Raji (cell line): ENCODE results near the gene ARSB.

Experiments used
- POLR2A ChIP-seq: IDR thresholded peaks from 2 replicates; pipeline ENCODE4 v1.6.1; 2011; ENCODE audit warnings: low read depth, low read length, control low read depth; ENCODE audit not compliant: insufficient read depth

The ARSB gene

GRCh38 chr5:78757269-78758053 lies 227.6 kb downstream of the ARSB start:
- no peak for TF ChIP-seq POLR2A

DNA sequence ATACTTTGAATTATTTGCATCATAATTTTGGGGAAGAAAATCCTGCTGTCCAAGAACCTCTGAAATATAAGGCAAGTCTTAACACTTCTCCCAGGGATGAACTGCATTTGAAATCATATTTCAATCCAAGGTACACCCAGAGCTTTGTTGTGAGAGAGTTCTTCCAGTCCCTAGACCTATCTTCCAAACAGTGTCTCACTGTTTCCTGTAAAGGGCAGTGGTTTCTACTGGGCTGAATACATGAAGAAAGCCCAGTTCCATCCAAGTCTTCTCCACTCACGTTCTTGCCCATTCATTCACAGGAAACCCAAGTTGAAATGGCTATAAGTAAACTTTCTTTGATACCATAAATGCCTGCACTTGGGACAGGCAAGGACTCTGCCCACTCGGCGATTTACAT lies 228.3 kb downstream of the ARSB start:
- TF ChIP-seq POLR2A: no peak

- TF ChIP-seq POLR2A: no peak
These were observed 229.2 kb downstream of the ARSB start for GRCh38 chr5:78755822-78756429.

DNA sequence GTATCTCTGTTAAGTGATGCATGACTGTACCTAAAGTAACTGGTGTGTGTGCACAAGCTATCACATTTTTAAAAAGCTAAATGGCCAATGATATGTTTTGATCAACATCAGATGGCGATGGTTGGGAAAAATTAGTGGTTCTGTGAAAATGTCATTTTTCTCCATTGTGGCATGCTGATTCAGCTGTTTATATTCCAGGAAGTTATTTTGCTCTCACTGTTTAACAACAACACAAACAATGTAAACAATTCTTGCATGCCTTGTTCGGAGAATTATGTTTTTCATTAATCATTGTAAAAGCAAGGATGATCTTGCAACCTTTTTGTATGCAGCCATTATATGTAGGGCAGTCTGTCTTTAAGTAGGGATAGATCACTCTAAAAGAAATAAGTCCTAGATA lies 230.5 kb downstream of the ARSB start:
- no peak for TF ChIP-seq POLR2A

- no peak for TF ChIP-seq POLR2A
These were observed 232.0 kb downstream of the ARSB start for GRCh38 chr5:78753093-78753531.

- TF ChIP-seq POLR2A: no peak
These were observed 233.2 kb downstream of the ARSB start for GRCh38 chr5:78751872-78752271.

- TF ChIP-seq POLR2A: no peak
These were observed 234.8 kb downstream of the ARSB start for GRCh38 chr5:78750281-78750680.

DNA sequence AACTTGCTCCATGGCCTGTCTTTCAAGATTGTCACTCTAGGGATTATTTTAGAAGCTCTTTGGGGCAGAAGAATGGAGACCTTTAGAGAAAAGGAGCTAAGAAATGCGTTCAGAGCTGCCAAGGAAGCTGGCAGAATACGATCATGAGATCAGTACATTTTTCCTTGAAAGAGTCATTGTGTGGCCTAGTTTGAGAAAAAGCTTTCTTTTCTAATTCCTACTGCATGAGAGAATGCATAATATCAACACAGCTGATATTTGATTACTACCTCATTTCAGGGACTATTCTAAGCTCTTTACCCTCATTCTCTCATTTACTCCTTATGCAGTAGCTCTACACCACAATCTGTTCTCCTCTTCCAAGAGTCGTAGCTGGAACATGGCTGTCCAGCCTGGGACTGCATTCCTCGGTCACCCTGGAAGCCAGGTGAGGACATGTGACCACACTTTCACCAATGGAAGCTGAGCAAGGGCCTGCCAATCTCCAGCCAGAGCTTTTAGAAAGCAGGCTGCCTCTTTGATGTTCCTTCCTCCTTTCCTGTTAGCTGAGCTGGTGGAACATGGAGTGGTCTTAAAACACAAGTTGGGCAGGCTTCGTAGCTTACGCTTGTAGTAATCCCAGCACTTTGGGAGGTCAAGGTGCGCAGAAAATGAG lies 237.3 kb downstream of the ARSB start:
- no peak for TF ChIP-seq POLR2A

DNA sequence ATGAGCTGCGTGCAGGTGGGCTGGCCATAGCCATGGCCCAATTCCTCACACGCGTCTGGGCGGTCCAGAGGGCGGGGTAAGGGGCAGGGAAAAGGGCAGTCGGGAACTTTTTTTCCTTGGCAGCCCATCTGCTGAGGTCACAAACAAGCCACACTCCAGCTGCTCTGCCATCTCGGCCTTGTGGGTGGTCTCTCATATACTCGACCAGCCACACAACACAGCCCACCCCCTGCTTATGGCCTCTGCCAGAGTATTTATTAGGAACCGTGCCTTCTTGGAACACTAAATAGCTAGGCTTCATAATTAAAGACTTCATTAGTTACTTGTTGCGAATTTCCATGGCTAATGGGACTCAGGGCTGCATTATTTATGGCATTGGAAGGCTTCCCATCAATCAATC lies 238.1 kb downstream of the ARSB start:
- no peak for TF ChIP-seq POLR2A

GRCh38 chr5:78746021-78746770 lies 238.9 kb downstream of the ARSB start:
- no peak for TF ChIP-seq POLR2A

GRCh38 chr5:78744951-78745534 lies 240.1 kb downstream of the ARSB start:
- TF ChIP-seq POLR2A: no peak

DNA sequence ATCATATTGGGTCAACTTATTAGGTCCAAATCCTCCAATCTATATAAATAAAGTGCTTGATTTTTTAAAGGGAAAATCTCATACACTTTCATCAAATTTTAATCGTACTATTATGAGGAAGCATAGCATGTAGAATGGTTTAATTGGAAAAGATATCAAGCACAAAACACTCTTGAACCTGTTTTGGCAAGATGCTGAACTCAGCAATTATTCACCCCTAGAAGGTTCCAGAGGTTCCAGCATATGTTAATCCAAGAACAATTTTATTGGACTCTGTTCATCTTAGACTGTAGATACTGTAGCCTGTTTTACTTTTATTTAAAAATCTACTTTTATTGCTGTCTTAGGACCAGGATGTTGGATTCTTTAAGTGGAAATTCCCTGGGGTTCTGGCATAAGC lies 244.1 kb downstream of the ARSB start:
- no peak for TF ChIP-seq POLR2A

DNA sequence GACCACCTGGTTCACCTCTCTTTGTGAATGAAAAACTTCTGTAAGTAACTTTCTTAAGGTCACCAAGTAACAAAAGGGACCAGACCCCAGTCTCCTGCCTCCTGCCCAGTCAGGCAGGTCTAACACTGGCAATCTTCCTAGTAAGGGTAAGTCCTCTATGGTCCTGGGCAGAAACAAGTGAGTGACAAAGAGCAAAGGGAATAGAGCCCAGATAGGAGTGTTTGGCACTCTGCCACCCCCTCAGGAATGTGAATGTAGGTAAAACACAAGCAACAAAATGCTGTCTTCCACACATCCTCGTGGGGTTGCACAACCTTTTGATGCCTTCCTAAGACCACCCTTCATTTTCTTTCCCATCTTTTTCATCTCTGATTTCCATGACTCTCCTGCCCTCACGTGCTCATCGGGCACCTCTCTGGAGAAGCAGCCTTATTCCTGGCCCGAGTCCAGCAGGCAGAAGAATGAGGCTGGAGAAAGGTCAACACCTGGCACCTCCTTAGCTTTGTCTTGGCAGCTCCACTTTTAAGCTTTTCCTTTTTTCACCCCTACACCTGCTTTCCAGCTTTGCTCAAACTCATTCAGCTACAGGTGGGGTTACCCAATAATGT lies 246.3 kb downstream of the ARSB start:
- TF ChIP-seq POLR2A: no peak

GRCh38 chr5:78738104-78738503 lies 247.0 kb downstream of the ARSB start:
- TF ChIP-seq POLR2A: no peak
